ENCODE data around the gene ACVR1. TPM values are rescaled to one million over a fixed set of nuclear protein-coding genes. Genes with fewer than 3 reads are reported as not detected.
A peak's percentile ranks its signal among the peaks of the same experiment; 100 is the strongest.
"Not testable (repeated sequence)": the region's sequence is repeated elsewhere in the genome, so short reads cannot be mapped to it uniquely, and the experiment has no call there.

Gene ACVR1
- total RNA-seq, 1 experiment from 2014 or later: 12.6 TPM

DNA sequence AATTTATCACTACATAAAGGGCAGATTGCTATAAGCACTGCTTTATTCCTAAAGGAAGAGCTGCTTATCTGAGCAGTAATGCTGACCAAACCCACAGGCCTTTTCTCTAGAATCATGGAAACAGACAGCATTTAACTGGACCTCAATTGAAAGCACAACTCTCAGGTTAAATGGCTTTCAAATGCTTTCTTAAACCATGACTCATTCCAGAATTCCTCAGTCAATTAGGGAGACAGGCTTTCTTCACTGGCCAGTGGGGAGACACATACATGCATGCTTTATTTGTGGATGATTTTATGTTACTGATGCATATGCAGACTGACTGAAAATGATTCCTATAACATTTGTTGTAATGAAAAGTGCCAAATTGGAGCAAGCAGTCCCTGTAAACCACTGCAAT is 114.6 kb downstream of the ACVR1 start:
- DNase-seq (ENCODE audit: low read depth): peak; percentile 7

DNA sequence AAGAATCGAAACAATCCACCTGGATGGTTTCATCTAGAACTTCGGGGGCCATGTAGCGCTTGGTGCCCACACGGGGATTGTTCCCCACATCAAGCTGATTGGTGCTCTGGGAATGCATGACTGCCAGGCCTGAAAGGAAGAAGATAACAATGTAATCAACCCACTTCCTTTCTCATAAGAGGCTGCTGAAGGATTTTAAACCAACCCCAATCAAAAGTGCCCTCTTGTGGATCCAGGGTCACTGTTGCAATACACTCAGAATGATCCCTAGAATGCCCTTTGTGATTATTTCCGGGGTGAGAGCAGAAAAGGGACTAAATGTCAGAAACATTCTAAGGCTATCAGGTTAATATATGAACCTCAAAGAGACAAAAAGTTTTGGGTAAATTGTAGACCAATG is 115.2 kb downstream of the ACVR1 start:
- peak; percentile 17 for DNase-seq (ENCODE audit: low read depth)

DNA sequence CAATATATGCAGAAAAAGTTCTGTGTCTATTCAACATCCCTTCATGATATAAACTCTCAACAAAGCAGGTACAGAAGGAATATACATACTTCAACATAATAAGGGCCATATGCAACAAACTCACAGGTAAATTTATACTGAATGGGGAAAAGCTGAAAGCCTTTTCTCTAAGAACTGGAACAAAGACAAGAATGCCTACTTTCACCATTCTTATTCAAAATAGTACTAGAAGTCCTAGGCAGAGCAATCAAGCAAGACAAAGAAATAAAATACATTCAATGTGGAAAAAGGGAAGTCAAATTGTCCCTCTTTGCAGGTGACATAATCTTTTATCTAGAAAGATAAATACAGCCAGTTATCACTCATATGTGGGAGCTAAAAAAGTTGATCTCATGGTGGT is 116.3 kb downstream of the ACVR1 start:
- DNase-seq (ENCODE audit: low read depth): no peak

DNA sequence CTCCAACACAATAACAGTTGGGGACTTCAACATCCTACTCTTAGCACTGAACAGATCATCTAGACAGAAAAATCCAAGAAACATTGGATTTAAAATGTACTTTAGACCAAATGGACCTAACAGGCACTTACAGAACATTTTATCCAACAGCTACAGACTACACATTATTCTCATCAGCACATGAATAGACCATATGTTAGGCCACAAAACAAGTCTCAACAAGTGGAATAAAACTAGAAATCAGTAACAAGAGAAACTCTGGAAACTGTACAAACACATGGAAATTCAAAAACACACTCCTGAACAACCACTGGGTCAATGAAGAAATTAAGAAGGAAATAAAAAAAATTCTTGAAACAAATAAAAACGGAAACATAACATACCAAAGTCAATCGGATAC is 117.5 kb downstream of the ACVR1 start:
- no peak for DNase-seq (ENCODE audit: low read depth)

DNA sequence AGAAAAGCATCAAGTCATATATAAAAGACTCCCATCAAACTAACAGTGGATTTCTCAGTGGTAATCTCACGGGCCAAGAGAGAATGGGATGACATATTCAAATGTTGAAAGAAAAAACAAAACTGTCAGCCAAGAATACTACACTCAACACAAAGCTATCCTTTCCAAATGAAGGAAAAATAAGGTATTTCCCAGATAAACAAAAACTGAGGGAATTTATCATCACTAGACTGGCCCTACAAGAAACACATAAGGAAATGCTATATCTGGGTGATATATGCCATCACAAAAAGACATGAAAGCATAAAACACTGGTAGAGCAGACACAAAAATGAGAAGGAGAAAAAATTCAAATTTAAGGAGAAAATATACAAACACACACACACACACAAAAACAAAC is 118.6 kb downstream of the ACVR1 start:
- no peak for DNase-seq (ENCODE audit: low read depth)

DNA sequence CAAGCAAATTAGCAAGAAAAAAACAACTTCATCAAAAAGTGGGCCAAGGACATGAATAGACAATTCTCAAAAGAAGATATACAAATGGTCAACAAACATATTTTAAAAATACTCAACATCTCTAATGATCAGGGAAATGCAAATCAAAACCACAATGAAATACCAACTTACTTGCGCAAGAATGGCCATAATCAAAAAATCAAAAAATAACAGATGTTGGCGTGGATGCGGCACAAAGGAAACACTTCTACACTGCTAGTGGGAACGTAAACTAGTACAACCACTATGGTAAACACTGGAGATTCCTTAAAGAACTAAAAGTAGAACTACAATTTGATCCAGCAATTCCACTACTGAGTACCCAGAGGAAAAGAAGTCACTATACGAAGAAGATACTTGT is 119.7 kb downstream of the ACVR1 start:
- not testable (repeated sequence) for DNase-seq (ENCODE audit: low read depth)

DNA sequence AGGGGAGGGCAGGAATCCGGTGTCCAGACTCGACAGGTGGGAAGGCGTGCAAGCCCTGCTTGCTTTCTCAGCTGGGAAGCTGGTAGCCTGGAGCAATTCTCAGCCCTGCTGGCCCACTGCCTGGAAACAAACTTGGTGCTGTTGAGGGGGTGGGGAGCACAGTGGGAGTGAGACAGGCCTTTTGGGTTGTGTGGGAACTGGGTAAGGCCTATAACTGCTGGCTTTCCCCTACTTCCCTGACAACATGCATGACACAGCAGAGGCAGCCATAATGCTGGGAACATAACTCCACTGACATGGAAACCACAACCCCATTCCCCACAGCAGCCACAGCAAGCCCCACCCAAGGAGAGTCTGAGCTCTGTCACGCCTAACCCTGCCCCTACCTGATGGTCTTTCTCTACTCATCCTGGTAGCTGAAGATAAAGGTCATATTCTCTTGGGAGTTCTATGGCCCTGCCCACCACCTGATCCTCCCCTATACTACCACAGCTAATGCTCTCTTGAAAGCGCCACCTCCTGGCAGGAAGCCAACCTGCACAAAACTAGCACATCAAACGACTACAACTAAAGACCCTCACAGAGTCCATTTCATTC is 124.6 kb downstream of the ACVR1 start:
- peak; percentile 22 for DNase-seq (ENCODE audit: low read depth)

DNA sequence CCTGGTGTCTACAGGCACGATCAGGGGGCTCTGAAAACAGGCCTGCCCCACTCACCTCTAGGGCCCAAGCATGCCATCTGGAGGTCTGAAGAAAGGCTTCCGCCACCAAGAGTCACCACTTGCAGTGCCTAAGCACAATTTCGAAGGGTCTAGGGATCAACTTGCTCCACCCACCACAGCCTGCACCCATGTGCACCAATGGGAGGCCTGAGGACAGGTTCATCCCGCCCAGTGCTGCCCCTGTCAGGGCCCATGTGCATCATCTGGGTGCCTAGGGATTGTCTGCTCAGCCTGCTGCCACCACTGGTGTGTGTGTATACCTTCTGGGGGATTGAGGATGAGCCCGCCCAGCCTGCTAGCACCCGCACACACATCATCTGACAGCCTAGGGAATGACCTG is 126.4 kb downstream of the ACVR1 start:
- no peak for DNase-seq (ENCODE audit: low read depth)

DNA sequence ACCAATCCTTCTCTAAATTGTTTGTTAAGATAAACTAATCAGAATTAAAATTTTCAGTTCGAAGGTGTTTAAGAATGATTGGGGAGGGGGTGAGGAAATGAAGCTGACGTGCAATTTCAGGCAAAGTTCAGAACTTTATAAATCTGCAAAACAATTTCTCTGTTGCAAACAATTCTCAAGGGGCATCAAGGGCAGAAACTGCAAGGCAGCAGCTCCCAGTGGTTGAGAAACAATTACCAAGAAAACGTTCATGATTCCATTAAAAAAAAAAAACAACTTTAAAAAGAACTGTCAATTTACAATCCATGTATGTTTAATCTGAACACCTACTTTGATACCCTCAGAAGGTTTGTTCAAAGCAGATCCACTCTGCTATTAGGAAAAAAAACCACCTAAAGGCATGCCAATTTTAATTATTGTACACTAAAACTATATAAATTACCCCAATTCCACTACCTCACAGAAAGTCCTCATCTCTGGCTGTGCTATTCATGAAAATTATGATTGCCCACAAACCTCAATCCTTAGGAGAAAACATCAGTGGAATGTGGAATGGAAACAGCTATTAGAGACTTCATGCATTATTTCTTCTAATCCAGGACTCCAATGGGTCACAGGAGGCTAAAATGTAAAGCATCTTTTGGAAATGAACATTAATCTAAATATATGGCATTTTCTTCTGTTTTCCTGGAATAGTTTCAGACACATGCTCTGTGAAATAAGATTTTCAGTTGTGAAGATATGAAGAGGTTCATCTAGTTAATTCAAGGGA is 127.6 kb downstream of the ACVR1 start:
- no peak for DNase-seq (ENCODE audit: low read depth)

DNA sequence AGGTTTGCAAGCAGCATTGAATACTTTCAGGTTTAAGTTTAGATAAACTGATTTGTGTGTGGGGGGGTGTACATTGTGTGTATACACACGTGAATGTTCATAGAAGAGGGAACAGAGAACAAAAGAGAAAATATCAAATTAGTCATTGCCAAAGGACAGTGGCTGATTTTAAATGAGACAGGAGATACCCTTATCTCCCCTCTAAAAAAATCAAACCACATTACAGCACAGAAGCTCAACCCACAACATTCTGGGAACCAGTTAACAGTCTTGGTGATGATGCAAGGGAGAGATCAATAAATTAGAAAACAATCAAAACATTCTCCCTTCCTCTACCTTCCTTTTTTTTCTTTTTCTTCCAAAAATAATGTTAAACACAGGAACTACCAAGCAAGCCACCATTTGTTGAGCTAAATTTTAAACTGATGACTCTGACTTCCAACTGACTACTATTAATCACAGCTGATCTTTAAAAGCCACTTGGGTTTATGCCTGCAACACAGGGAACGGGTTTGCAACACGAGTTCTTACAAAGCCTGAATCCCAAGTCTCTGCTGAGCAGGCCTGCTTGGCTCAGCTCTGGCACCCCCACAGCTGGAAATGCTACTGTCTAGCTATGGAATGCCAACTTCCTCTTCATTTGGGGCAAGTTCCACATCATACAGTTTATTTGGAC is 128.3 kb downstream of the ACVR1 start:
- DNase-seq (ENCODE audit: low read depth): no peak

DNA sequence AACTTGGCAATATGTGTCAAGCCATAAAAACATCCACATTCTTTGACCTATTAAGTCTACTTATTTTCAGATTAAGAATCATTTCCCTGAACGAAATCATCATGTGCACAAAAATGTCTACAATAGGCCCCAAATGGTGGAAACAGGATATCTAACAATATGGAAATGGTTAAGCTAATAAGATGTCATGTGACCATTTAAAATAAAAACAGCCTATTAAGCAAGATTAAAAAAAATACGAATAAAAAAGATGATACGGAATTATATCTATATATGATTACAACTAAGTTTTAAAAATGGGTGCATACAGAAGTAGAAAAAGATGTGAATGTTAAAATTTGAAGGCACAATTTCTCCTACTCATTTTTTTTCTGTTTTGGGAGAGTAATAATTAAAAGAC is 128.8 kb downstream of the ACVR1 start:
- DNase-seq (ENCODE audit: low read depth): no peak

DNA sequence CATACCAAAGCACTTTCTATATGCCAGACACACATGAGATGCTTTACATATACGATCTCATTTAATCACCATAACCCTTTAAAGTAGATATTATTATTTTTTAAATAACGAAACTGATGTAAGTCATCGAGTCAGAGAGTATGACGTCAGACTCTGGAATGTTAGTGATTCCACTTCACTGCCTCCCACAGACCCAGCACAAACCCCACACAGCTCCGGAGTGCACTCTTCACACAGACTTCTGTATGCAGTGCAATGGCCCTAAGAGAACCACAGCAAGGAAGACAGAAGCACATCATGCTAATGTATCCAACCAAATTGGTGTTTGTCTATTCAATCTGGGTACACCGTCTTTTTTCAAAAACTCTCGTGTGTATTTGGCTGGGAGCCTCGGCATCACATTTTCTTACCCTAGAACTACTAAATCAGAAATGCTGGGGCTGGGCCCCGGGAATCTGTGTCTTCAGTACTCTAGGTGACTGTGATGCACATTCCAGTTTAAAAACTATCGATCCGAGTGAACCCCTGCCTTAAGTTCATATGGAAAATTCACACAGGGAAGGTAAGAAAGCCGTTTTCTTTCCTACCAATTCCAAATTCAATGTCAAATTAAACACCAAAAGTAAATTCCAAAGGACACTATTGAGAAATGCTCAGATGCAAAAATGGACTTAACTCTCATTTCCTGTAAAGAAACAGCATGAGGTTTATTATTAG is 129.7 kb downstream of the ACVR1 start:
- DNase-seq (ENCODE audit: low read depth): no peak

DNA sequence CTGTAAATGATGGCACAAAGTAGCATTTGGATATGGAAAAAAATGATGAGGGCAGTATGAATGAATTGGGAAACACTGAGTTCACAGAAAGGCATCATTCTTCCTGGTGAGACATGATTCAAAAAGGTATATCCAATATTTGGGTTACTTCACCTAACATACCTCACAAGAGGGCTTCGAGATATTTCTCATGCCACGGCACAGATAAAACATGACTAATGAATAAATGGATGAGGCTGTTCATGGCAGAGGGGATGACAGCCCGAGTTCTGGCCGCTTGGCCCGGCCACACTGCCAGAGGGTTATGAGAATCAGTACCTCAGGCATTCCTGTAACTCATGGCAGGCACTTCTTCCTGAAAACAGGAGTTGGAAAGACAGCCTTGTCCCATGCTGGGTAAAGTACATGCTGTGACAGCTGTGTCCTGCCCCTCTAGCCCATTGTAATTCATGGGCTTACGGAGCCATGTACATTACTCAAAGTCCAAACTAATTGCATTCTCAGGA is 131.5 kb downstream of the ACVR1 start:
- no peak for DNase-seq (ENCODE audit: low read depth)

DNA sequence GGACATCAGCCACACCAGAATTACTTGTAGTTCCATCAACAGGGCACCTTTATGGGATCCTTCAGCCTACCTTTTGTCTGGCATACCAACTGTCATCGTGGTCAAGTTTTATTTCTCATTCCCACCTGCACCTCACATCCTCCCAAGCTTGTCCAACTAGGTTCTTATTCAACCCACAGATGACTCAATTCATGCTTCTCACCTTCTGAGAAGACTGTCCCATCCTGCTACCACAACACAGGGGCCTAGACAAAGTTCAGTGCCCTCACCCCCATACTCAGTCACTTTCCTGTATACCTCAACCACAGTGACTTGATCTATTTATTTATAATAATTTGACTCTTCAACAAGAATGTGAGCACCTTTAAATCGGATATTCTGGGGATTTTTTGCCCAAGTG is 133.1 kb downstream of the ACVR1 start:
- no peak for DNase-seq (ENCODE audit: low read depth)

DNA sequence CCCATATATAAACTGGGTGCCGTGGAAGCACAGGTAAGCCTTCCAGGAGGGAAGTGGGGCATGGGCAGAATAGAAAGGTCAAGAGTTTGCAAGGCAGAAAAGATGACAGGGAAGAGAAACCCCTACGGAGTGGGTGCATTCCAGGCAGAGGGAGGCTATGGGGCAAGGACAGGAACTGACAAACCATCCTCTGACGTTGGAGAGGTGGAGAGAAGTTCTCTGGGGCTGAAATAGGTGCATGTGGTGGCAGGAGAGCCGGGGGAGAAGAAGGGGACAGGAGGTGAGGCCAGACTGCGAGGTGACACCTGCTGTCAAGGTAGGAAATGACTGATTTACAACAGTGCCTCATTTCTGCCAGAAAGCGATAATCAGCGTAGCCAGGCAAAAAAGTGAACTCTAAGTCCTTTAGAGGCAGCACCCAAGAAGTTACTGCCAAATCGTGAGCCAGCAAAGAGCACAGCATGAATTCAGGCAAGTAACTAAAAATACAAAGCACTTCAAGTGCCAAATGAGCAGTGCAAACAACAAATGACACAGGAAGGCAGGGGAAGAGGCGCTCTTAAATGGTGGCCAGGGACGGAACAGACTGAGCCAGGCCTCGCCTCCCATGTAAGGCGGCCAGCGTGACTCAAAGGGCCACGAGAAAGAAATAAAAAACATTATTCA is 134.2 kb downstream of the ACVR1 start:
- no peak for DNase-seq (ENCODE audit: low read depth)

DNA sequence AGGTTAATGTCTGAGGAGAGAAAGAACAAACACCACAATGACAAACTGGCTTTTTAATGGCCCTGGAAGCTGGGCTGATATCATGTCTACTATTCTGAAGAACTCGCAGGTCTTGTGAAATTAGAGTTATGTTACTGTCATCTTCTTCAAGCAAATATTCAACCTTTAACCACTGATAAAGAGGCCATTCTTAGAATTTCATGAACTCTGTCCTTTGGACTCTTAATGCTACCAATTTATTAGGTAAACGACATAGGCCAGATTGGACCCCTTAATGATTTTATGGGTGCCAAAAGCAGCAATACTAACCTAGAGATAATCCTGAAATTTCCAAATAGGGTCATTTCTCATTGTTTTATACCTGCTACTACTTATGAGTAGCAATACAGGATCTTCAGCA is 138.5 kb downstream of the ACVR1 start:
- DNase-seq (ENCODE audit: low read depth): no peak

DNA sequence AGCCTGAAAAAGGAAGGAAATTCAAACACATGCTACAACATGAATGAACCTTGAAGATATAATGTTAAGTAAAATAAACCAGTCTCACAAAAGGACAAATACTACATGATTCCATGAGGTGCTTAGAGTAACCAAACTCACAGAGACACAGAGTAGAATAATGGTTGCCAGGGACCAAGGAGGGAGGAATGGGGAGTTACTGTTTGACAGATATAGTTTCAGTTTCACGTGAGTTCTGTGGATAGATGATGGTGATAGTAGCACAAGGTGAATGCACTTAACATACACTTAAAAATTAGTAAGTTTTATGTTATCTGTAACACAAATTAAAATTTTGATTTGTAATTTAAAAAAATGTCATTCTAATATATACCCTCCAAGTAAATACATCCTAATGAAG is 140.6 kb downstream of the ACVR1 start:
- no peak for DNase-seq (ENCODE audit: low read depth)

DNA sequence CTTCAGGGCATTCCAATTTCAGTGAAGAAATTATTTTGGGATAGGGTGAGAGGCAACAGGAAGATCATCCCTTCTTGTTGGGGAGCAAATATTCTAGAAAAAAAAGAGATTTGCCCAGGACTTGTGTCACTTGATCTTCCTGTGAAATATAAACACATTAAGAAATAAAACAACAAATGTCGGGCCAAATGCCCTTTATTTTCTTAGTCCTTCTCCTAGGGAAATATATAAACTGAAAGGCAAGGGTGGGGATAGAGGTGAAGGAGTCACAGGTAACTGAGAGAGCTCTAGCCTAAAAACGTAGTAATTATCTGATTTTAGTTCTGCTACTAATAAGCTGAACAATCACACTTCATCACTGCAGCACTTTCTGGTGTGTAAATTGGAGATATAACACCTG is 142.9 kb downstream of the ACVR1 start:
- no peak for DNase-seq (ENCODE audit: low read depth)

DNA sequence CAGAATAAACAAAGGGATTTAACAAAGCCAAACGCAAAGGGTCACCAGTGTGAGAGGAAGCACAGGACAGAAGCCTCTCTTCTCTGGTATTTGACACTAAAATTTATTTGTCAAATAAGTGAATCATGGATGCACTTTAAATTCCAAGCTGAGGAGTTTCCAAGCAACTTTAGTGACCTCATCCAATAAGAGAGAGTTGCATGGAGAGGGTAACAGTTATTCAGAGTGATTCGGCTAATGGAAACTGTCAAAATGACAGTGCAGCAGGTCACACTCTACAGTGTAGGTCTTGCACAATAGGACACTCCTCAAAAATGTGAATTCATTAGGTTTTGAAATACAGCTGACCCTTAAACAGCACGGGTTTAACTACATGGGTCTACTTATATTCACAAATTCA is 143.5 kb downstream of the ACVR1 start:
- DNase-seq (ENCODE audit: low read depth): no peak

DNA sequence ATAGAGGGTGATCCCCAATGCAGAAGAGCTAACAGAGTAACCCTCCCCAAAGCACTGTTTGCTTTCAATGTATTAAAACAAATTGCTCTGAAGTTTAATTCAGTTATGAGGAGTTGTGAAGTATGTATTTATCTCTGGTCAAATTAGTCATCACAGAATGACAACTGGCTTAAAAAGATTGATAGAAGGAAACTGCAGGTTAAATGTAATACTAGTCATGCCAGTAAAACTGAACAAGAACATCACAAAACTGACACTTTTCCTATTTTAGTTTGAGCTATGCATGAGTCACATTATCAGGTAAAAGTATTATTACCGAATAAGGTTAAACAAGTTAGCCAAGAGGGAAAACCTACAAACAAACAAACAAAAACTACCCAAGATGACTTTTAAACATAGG is 148.4 kb downstream of the ACVR1 start:
- DNase-seq (ENCODE audit: low read depth): no peak

DNA sequence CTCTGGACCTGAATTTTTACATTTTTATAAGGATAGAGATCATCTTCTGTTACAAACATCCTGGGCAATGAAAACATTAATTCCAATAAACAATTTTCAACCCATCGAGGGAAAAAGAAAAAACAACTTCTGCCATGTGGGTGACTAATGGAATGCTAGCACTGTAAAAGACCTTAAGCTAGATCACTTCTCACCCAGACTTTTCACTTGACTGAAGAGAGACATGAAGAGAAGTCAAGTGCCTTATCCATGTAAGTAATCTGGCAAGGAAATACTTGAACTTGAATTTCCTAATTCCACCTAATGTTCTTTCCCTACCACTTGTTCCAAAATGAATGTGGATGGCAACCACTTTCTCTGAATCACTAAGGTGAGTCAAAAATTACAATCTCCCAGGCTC is 149.2 kb downstream of the ACVR1 start:
- DNase-seq (ENCODE audit: low read depth): no peak
